ENCODE measurements around the gene PDCD1LG2.

Gene PDCD1LG2

GRCh38 chr9:5614985-5615384 lies 104.7 kb downstream of the PDCD1LG2 start:
- Histone ChIP-seq H3K27me3 (ENCODE audit: insufficient read depth, poor library complexity, severe bottlenecking) (no peaks in the 10 kb centered on the region), H3K4me3 (replicated peaks; ENCODE audit: insufficient read depth, low read length) (no peak overlapping the region), H3K27ac (replicated peaks) (no peak overlapping the region)
- no peak for TF ChIP-seq GABPA (IDR thresholded peaks at IDR 0.05; ENCODE audit: low read depth)
- no peak for TF ChIP-seq SPI1 (IDR thresholded peaks at IDR 0.05; ENCODE audit: borderline replicate concordance, low read depth)
- TF ChIP-seq REST (IDR thresholded peaks at IDR 0.05; ENCODE audit: insufficient replicate concordance, low read depth): no peak
- TF ChIP-seq, protein P1, sequence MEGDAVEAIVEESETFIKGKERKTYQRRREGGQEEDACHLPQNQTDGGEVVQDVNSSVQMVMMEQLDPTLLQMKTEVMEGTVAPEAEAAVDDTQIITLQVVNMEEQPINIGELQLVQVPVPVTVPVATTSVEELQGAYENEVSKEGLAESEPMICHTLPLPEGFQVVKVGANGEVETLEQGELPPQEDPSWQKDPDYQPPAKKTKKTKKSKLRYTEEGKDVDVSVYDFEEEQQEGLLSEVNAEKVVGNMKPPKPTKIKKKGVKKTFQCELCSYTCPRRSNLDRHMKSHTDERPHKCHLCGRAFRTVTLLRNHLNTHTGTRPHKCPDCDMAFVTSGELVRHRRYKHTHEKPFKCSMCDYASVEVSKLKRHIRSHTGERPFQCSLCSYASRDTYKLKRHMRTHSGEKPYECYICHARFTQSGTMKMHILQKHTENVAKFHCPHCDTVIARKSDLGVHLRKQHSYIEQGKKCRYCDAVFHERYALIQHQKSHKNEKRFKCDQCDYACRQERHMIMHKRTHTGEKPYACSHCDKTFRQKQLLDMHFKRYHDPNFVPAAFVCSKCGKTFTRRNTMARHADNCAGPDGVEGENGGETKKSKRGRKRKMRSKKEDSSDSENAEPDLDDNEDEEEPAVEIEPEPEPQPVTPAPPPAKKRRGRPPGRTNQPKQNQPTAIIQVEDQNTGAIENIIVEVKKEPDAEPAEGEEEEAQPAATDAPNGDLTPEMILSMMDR (IDR thresholded peaks at IDR 0.05; ENCODE audit: insufficient read depth, low read length): no peak
- TF ChIP-seq POLR2AphosphoS5 (IDR thresholded peaks at IDR 0.05; ENCODE audit: low read depth): no peak
- DNase-seq (ENCODE audit: low read depth in 1 of 2, low spot score in 1 of 2): no peak

GRCh38 chr9:5617749-5618148 lies 107.4 kb downstream of the PDCD1LG2 start:
- no peak overlapping the region for H3K4me3 ChIP-seq (replicated peaks; ENCODE audit: insufficient read depth, low read length)
- H3K27me3 ChIP-seq (ENCODE audit: insufficient read depth, poor library complexity, severe bottlenecking): no peaks in the 10 kb centered on the region
- no peak overlapping the region for H3K27ac ChIP-seq (replicated peaks)
- TF ChIP-seq, protein P1 (IDR thresholded peaks at IDR 0.05; ENCODE audit: insufficient read depth, low read length): no peak
- no peak for TF ChIP-seq REST (IDR thresholded peaks at IDR 0.05; ENCODE audit: insufficient replicate concordance, low read depth)
- no peak for TF ChIP-seq SPI1 (IDR thresholded peaks at IDR 0.05; ENCODE audit: borderline replicate concordance, low read depth)
- no peak for TF ChIP-seq POLR2AphosphoS5 (IDR thresholded peaks at IDR 0.05; ENCODE audit: low read depth)
- TF ChIP-seq GABPA (IDR thresholded peaks at IDR 0.05; ENCODE audit: low read depth): no peak
- DNase-seq (ENCODE audit: low read depth in 1 of 2, low spot score in 1 of 2): no peak

- no peak for DNase-seq (ENCODE audit: low read depth in 1 of 2, low spot score in 1 of 2)
- H3K4me3 ChIP-seq (replicated peaks; ENCODE audit: insufficient read depth, low read length): no peak overlapping the region
- H3K27ac ChIP-seq (replicated peaks): no peak overlapping the region
- TF ChIP-seq GABPA (IDR thresholded peaks at IDR 0.05; ENCODE audit: low read depth): no peak
- TF ChIP-seq REST (IDR thresholded peaks at IDR 0.05; ENCODE audit: insufficient replicate concordance, low read depth): no peak
- TF ChIP-seq, protein P1 (IDR thresholded peaks at IDR 0.05; ENCODE audit: insufficient read depth, low read length): no peak
- TF ChIP-seq SPI1 (IDR thresholded peaks at IDR 0.05; ENCODE audit: borderline replicate concordance, low read depth): no peak
- TF ChIP-seq POLR2AphosphoS5 (IDR thresholded peaks at IDR 0.05; ENCODE audit: low read depth): no peak
- no peaks in the 10 kb centered on the region for H3K27me3 ChIP-seq (ENCODE audit: insufficient read depth, poor library complexity, severe bottlenecking)
These were observed 110.2 kb downstream of the PDCD1LG2 start for GRCh38 chr9:5620494-5620893.

Data from HL-60 (cell line).